HCEC 1CT (cell line): Measurements from ENCODE around the gene BBC3.

Experiments used
- DNase-seq: peaks from one replicate; pipeline ENCODE4 v3.0.0-alpha.2; 2017

BBC3 gene

GRCh38 chr19:47188507-47189033 lies 42.4 kb downstream of the BBC3 start:
- DNase-seq, result no peak

DNA sequence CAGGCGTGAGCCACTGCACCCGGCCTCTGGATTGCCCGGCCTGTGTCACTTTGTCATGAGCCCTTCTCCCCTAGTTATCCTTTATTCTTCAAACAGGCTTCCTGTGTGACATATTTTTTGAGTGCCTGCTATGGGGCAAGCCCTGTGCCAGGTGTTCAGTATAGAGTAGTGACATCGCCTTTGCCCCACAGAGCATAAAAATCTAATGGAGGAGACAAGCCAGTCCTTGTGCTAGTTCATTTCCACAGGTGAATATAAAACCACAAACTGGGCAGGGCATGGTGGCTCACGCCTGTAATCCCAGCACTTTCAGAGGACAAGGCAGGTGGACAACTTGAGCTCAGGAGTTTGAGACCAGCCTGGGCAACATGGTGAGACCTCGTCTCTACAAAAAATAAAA lies 43.2 kb downstream of the BBC3 start:
- no peak for DNase-seq

DNA sequence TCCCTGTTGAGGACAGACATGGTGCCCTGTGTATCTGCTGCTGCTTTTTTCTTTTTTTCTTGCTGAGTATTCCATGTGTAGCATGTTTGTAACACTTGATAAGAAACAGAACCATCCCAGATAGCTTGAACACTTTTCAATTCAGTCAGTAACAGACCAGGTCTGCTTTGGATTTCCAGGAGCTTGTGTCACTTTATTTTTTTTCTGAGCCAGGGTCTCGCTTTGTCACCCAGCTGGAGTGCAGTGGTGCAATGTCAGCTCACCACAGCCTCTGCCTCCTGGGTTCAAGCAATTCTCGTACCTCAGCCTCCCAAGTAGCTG lies 43.7 kb downstream of the BBC3 start:
- DNase-seq, result no peak

- DNase-seq, result no peak
These were observed 44.3 kb downstream of the BBC3 start for GRCh38 chr19:47186446-47187334.

- no peak for DNase-seq
These were observed 47.4 kb downstream of the BBC3 start for GRCh38 chr19:47183601-47184000.

GRCh38 chr19:47179653-47180310 lies 51.2 kb downstream of the BBC3 start:
- DNase-seq, result no peak

- peak; percentile 94 for DNase-seq
These were observed 54.3 kb downstream of the BBC3 start for GRCh38 chr19:47176627-47177090.

DNA sequence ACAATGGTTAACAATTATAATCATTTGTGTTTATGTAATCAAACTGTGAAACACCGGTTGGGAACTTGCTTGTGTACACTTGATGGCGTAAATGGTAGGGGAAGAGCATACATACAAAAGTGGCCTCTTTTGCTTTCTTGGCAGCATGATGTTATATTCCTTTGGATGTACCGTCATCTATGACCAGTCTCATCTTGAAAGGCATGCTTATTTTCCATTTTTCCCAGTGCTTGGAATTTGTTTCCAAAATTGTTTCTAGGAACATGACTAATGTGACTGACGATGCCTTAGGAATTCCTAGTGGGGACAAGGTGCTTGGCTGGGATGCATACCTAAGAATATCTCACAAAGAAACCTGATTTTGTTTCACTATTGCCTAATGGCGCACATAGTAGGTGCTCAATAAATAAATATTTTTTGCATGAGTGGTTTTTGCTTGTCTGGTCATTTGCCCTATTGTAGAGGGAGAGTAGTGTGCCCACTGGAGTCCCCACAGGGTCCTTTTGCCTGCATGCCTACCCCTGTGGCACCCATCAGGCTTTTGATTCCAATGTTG lies 54.9 kb downstream of the BBC3 start:
- peak; percentile 88 for DNase-seq

- no peak for DNase-seq
These were observed 58.1 kb downstream of the BBC3 start for GRCh38 chr19:47172666-47173455.
